NCI-H1694 (cell line): ENCODE measurements around the gene TBC1D16.
"Not testable (repeated sequence)": the region's sequence is repeated elsewhere in the genome, so short reads cannot be mapped to it uniquely, and the experiment has no call there.

Source experiments
- DNase-seq: peaks from one replicate; lab custom pipeline; 2025; lab: John Stamatoyannopoulos, UW

TBC1D16 gene

GRCh38 chr17:79913451-79913850, 122.2 kb downstream of the TBC1D16 start:
- DNase-seq: no peak

- DNase-seq: no peak
Measured at GRCh38 chr17:79912552-79913330, 122.9 kb downstream of the TBC1D16 start.

DNA sequence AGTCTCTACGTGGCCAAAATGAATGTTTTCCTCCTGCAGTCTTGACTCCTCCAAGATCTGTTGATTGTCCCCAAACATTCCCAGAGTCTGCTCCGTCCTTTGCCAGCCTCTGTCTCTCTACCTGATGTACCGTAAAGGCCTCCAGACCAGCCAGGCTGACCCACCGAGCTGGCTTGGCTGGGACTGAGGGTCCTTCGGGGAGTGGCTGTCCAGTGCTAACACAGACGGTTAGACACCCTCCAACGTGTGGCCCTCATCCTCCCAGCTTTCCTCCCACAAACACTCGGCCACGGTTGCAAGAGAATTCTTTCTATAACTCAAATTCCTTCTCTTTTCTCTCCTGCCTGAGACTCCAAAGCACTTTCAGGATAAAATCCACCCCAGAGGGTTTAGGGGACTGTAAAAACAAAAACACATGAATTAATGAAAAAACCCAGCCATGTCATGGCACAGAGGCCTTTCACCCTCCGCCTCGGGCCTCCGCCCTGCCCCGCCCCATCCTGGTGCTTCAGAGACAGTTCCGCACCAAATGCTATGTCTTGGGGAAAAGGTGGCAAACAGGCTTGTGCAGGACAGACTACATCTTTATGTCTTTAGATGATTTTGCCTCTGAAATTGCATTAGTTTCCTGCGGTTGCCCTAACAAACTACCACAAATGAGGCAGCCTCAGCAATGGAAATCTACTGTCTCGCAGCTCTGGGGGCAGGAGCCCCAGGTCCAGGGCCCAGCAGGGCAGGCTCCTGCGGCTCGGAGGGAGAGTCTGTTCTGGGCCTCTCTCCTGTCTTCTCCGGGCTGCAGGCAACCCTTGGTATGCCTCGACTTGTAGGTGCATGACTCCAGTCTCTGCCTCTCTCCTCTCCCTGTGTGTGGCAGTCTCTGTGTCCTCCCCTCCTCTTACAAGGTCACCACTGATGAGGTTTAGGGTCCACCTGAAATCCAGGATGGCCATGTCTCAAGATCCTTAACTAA, 124.0 kb downstream of the TBC1D16 start:
- no peak for DNase-seq

DNA sequence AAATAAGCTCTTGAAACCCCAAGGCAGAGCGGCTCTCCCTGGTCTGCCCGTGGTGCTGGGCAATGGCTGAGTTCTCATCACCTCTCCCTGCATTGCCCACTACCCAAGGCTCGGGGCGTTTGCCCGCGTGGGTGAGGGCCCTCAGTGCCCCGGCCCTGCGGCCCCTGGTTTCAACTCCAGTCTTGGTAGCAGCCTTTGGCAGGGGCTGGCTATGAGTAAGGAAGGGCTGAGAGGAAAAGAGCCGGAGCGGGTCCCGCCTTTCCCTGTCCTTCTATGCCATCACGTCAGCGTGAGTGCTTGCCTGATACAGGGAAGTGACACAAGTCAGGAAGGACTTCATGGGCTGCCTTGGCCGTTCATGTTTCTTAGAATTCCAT, 124.7 kb downstream of the TBC1D16 start:
- no peak for DNase-seq

DNA sequence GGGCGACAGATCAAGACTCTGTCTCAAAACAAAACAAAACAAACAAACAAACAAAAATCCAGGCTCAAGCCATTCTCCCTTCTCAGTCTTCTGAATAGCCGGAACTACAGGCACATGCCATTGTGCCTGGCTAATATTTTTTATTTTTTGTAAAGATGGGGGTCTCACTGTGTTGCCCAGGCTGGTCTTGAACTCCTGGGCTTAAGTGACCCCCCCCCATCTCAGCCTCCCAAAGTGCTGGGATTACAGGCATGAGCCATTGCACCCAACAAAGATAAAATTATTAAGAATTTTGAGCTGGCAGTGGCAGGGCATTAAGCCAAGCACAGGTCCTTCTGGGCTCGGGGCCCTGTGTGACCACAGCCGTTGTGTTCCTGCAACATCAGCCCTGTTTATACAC, 126.6 kb downstream of the TBC1D16 start:
- DNase-seq: no peak

- DNase-seq: no peak
Measured at GRCh38 chr17:79907850-79908249, 127.8 kb downstream of the TBC1D16 start.

GRCh38 chr17:79907217-79907715, 128.4 kb downstream of the TBC1D16 start:
- no peak for DNase-seq

DNA sequence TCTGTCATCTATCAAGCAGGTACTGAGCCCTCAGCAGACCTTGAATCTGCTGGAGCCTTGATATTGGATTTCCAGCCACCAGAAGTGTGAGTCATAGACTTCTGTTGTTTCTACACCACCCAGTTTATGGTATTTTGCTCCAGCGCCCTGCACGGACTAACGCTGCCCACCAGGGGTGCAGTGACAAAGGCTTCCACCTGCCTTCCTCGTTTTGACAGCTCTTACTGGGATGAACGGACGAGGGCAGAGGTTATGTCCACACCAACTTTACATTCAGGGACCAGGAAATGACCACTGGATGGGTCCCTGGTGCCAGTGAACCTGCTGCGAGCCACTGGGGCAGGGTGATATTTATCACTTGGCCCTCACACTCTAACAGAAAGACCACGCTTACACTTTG, 129.8 kb downstream of the TBC1D16 start:
- no peak for DNase-seq

GRCh38 chr17:79904865-79905264, 130.8 kb downstream of the TBC1D16 start:
- no peak for DNase-seq

DNA sequence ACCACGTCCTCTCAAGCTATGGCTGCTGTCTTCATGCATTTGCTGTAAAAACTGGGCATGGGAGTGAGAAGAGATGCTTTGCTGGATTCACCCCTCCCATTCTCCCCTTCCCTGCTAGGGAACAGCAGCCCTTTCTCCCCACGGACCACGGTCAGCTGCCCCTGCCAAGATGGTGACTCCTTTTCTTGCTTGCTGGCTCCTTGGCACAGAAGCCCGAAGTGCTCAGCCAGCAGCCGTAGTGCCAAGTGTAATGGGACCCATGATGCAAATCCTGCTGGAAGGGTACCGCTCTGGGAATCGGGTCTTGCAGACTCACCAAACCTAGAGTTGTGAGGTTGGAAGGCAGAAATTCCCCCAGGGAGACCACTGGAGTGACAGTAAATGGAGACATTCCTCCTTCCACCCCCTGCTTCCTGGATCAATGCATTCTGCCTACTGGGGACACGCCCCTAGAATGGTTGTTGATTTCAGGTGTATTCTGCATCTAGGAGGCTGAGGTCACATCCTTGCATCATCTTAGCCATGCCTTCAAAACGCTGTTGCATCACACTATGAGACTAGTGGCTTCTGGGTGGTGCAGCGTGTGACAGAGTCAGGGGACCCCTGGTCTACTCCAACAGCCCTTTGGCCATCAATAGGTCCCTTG, 133.4 kb downstream of the TBC1D16 start:
- no peak for DNase-seq

DNA sequence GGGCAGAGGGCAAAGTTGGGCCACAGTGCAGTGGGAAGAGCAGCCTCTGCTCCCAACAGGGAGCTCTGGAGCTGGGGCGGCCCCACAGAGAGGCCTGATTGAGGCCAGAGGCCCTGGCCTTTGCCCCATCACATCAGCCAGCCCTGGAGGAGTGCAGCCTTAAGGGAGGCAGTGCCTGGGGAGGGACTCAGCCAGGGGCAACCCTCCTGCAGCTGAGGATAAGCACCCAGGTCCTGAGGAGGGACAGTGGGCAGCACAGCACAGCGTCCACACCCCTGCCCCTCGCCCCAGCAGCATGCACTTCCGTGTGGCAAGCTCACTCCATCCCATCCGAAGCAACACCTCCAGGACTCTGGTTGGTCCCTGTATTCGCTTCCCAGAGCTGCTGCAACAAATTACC, 134.5 kb downstream of the TBC1D16 start:
- DNase-seq: no peak

- DNase-seq: no peak
Measured at GRCh38 chr17:79899584-79899983, 136.1 kb downstream of the TBC1D16 start.

GRCh38 chr17:79897243-79898063, 138.2 kb downstream of the TBC1D16 start:
- DNase-seq: no peak

DNA sequence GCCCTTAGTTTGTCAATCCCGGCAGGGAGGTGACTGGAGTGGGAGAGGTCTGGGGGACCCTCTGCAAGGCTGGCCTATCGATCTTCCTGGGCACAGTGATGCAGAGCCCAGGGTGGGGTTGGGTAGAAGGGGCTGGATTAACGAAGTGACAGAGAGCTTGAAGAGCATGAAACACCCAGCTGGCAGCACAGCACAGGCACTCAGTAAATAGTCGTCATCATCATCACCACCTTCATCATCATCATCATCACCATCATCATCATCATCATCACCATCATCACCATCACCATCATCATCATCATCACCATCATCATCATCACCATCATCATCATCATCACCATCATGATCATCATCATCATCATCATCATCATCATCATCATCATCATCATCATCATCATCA, 142.2 kb downstream of the TBC1D16 start:
- DNase-seq: not testable (repeated sequence)

- DNase-seq: no peak
Measured at GRCh38 chr17:79892457-79893241, 143.0 kb downstream of the TBC1D16 start.

GRCh38 chr17:79891113-79891730, 144.4 kb downstream of the TBC1D16 start:
- no peak for DNase-seq

DNA sequence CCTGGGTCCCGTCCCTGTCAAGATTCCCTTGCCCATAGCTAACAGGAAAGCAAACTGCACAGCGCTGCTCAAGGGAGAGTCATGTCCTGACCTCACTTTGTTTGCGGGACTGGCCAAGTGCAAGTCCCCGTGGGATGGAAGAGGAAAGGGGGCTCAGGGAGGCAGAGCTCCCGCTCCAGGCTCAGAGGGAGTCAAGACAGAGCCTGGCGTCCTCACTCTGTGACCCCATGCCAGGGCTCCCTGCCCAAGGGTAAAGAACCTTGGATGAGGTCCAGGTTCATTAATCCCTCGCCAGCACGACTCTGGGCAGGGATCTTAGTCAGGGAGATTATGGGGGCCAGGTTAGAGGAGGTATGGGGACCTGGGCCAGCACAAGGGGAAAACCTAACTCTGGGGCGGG, 145.0 kb downstream of the TBC1D16 start:
- no peak for DNase-seq

DNA sequence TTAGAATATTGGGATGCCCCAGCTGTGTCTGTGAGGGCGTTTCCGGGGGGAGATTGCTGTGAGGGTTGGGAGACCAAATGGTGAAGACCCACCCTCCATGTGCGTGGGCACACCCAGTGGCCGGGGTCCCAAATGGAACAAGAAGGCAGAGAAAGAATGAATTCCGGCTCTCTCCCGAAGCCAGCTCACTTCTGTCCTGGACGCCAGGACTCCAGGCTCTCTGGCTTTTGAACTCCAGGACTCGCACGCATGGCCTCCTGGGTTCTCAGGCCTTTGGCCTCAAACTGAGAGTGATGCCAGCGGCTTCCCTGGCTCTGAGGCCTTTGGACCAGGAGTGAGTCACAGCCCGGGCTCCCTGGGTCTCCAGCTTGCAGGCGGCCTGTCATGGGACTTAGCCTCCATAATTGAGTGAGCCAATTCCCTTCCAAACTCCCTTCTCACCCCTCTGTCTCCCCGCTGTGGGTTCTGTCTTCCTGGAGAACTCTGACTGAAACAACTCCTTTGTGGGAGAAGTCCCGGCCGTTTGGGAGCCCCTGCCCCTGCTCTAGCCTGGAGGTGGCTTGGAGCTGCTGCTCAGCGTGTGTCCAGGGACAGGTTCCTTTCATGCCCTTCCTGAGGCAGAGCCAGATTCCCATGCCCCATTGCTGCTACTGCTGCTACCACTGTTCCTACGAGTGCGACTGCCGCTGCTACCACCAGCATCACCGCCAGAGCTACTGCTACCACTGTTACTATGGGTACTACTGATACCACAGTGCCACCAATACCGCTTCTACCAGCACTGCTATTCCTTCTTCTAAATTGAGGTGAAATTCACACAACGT, 146.6 kb downstream of the TBC1D16 start:
- no peak for DNase-seq

GRCh38 chr17:79888009-79888540, 147.6 kb downstream of the TBC1D16 start:
- no peak for DNase-seq
